Thoracic aorta (tissue), 2 donors: ENCODE results near the gene HCN1. TPM values are rescaled to one million over a fixed set of nuclear protein-coding genes. Genes with fewer than 3 reads are reported as not detected.

Experiments used
- ATAC-seq: fragments of 150-250 bp; one replicate; pipeline ENCODE4 v1.8.0; 2017; ENCODE audit warnings: low read depth; ENCODE audit not compliant: insufficient number of reproducible peaks, low FRiP score
- DNase-seq: peaks from one replicate; pipeline ENCODE4 v3.0.0-alpha.2; 2020; ENCODE audit warnings: low spot score
- H3K27ac ChIP-seq, 2 donors: fragments of 200-600 bp; sonication (generic); 1 replicate in 1 of 2; 2 replicates in 1 of 2; pipeline ENCODE4 v1.5.1; 2016; ENCODE audit warnings: mild to moderate bottlenecking in 2 of 2, moderate library complexity in 2 of 2
- H3K27me3 ChIP-seq: fragments of 200-600 bp; sonication (generic); replicated peaks from 2 replicates; pipeline ENCODE4 v1.6.0; 2016; ENCODE audit warnings: mild to moderate bottlenecking; ENCODE audit not compliant: insufficient read depth
- H3K36me3 ChIP-seq: fragments of 200-600 bp; sonication (generic); one replicate; pipeline ENCODE4 v1.5.1; 2016
- H3K4me1 ChIP-seq, 2 donors: fragments of 200-600 bp; sonication (generic); 1 replicate in 1 of 2; 2 replicates in 1 of 2; pipeline versions ENCODE4 v1.5.1 to v1.6.0; 2016; ENCODE audit warnings: low read depth in 2 of 2, mild to moderate bottlenecking in 1 of 2; ENCODE audit not compliant: control insufficient read depth in 1 of 2
- H3K4me3 ChIP-seq: fragments of 200-600 bp; sonication (generic); 2 replicates; pipeline ENCODE4 v1.5.1; 2016; ENCODE audit warnings: mild to moderate bottlenecking
- H3K9me3 ChIP-seq: fragments of 200-600 bp; sonication (generic); 2 replicates; pipeline ENCODE4 v1.5.1; 2016
- total RNA-seq, 2 donors: library from RNA; depleted of rRNA; stranded (reverse); fragments of >200 nt; gene quantifications; one replicate each; pipeline versions ENCODE4 v1.1.0 to v1.2.3, GENCODE V29; 2016
- TF ChIP-seq, protein P1 (sequence below): fragments of 200-600 bp; sonication (generic); IDR thresholded peaks from one replicate; pipeline ENCODE4 v1.5.1; 2019; ENCODE audit warnings: antibody characterized with exemption

The HCN1 gene
- total RNA-seq, 2 donors from 2014 or later: 0.21 TPM; not detected in 1

DNA sequence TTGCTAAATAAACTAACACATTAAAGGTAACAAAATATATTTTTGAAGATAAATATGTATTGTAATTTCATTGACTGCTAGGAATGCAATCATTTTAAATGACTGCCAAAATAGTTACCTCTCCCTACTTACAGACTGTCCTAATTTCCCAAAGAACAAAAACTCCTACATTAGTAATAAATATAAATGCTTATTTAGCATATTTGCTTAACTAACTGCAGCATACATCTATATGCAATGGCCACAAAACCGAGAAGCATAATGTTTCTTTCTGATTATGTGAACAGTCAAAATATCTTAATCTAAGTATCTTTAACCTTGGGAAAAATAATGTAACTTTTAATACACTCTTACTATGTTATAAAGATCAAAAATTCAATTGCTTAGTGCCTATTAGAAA lies 431.7 kb downstream of the HCN1 start:
- ATAC-seq (no peak), DNase-seq (no peak)
- Histone ChIP-seq H3K27me3 (no peaks in the 10 kb centered on the region), H3K9me3 (no peaks in the 10 kb centered on the region), H3K4me3 (no peak overlapping the region), H3K36me3 (no peaks in the 10 kb centered on the region), H3K4me1 (no peaks in the 10 kb centered on the region), H3K27ac (no peak overlapping the region)
- TF ChIP-seq, protein P1, sequence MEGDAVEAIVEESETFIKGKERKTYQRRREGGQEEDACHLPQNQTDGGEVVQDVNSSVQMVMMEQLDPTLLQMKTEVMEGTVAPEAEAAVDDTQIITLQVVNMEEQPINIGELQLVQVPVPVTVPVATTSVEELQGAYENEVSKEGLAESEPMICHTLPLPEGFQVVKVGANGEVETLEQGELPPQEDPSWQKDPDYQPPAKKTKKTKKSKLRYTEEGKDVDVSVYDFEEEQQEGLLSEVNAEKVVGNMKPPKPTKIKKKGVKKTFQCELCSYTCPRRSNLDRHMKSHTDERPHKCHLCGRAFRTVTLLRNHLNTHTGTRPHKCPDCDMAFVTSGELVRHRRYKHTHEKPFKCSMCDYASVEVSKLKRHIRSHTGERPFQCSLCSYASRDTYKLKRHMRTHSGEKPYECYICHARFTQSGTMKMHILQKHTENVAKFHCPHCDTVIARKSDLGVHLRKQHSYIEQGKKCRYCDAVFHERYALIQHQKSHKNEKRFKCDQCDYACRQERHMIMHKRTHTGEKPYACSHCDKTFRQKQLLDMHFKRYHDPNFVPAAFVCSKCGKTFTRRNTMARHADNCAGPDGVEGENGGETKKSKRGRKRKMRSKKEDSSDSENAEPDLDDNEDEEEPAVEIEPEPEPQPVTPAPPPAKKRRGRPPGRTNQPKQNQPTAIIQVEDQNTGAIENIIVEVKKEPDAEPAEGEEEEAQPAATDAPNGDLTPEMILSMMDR: no peak

DNA sequence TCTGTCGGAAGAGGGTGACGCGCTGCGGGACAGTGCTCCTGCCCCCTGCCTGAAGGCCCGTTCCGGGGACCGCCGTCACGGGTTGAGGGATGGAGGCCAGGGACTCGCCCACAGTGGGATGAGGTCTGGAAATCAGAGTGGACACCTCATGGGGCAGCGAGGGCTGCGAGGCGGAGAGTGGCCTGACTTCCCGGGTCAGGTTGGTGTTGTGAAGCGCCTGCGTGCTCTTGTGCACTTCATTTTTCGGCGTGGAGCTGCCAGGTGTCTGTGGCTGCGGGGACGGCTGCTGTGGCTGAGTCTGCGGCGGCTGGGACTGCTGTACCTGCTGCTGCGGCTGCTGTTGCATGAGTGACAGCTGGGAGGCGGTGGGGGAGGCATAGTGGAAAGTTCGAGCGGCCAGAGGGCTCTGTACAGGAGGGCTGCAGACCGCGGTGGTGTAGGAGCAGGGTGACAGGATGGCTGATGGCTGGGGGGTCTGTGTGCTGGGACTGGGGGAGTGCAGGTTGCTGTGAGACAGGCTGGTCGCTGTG lies 434.1 kb downstream of the HCN1 start:
- Histone ChIP-seq H3K36me3 (no peaks in the 10 kb centered on the region), H3K4me1 (no peaks in the 10 kb centered on the region), H3K4me3 (no peak overlapping the region), H3K27me3 (no peaks in the 10 kb centered on the region), H3K27ac (no peak overlapping the region), H3K9me3 (no peaks in the 10 kb centered on the region)
- ATAC-seq: no peak
- TF ChIP-seq, protein P1: no peak
- DNase-seq: no peak

DNA sequence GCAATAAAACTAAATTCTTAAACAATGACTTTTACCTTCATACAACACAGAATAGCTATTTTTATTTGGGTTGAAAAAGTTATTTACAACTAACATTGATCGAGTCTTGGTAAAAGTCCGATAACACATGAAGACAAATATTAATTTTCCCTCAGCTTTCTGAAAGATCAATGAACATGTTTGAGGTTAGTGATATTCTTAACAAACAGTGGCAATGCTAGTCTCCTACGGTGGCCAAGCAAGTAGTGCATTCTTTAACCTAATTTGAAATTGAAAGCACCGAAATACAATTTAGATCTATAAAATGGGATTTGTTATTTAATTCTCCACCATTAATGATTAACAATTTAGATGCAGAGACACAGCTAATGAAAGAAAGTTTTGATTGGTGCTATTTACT lies 435.1 kb downstream of the HCN1 start:
- ATAC-seq (no peak), DNase-seq (no peak)
- Histone ChIP-seq H3K4me3 (no peak overlapping the region), H3K9me3 (no peaks in the 10 kb centered on the region), H3K36me3 (no peaks in the 10 kb centered on the region), H3K27ac (no peak overlapping the region), H3K4me1 (no peaks in the 10 kb centered on the region), H3K27me3 (no peaks in the 10 kb centered on the region)
- TF ChIP-seq, protein P1: no peak

DNA sequence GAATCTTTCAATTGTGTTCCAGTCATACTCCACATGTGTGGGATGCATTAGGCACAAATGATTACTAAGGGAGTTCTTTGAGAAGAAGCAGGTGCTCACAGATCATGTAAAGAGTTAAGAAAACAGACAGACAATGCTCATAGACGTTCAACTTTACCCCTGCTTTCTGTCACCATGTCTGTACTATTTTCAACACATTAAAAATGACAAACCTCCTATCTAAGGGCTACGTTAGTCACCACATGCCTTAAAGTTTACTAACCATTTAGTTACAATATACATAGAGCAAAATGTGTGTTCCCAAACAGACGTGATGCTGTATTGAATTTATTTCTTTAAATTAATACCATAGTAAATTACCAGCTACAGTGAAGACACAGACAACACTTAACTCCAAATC lies 435.9 kb downstream of the HCN1 start:
- no peaks in the 10 kb centered on the region for H3K9me3 ChIP-seq
- TF ChIP-seq, protein P1: no peak
- H3K4me1 ChIP-seq: no peaks in the 10 kb centered on the region
- H3K27ac ChIP-seq: no peak overlapping the region
- H3K36me3 ChIP-seq: no peaks in the 10 kb centered on the region
- ATAC-seq: no peak
- DNase-seq: no peak
- no peaks in the 10 kb centered on the region for H3K27me3 ChIP-seq
- H3K4me3 ChIP-seq: no peak overlapping the region

DNA sequence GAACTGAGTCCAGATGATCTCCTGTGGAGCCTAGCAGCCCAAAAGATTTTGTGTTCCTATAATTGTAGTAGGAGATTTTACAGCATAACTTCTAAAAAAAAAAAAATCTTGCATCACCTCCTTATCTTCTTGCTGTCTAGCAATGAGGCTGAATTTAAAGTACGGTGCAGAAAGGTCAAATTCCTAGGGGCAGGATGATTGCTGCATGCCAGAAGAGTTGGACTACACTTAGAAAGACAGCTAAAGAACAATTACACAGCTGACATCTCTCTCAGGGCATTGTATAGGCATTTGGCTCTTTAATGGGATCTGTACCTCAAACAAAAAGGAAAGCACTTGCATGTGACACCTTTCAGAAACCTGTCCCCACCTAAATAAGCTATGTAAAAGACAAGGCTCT lies 443.2 kb downstream of the HCN1 start:
- no peak for ATAC-seq
- Histone ChIP-seq H3K27me3 (no peaks in the 10 kb centered on the region), H3K4me1 (no peaks in the 10 kb centered on the region), H3K9me3 (no peaks in the 10 kb centered on the region), H3K4me3 (no peak overlapping the region), H3K36me3 (no peaks in the 10 kb centered on the region), H3K27ac (no peak overlapping the region)
- no peak for DNase-seq
- TF ChIP-seq, protein P1: no peak
